ENCODE measurements around the gene STK31.

DNA sequence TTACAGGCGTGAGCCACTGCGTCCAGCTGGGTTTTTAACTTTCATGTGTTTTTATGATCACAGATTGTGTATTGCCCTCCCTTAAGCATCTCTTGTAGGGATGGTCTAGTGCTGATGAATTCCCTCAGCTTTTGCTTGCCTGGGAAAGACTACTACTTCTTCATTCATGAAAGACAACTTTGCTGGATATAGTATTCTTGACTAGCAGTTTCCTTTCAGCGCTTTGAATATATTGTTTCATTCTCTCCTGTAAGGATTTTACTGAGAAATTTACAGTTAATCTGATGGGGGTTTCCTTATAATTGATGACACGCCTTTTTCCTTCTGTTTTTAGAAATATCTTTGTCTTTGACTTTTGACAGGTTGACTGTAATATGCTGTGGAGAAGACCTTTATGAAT is 33.2 kb downstream of the STK31 start:
- TF ChIP-seq GATA2 (IDR thresholded peaks at IDR 0.05; ENCODE audit: low read depth, low read length) (no peak), GATA3 (IDR thresholded peaks at IDR 0.05; ENCODE audit: low read depth, low read length) (no peak)
